NCI-H146 treated with DMSO at 0.1 percent for 48 hours (cell line): ENCODE data around the gene CEP135.
A peak's percentile ranks its signal among the peaks of the same experiment; 100 is the strongest.
"Not testable (repeated sequence)": the region's sequence is repeated elsewhere in the genome, so short reads cannot be mapped to it uniquely, and the experiment has no call there.

Experiments
- DNase-seq: peaks from one replicate; lab custom pipeline; 2025; ENCODE audit not compliant: unreplicated experiment; lab: John Stamatoyannopoulos, UW

Gene CEP135

GRCh38 chr4:55939421-55939820 lies 9.3 kb upstream of the CEP135 start:
- DNase-seq = no peak

GRCh38 chr4:55941881-55942396 lies 6.8 kb upstream of the CEP135 start:
- no peak for DNase-seq

- no peak for DNase-seq
Observed at GRCh38 chr4:55947254-55947882, 1.4 kb upstream of the CEP135 start.

- no peak for DNase-seq
Observed at GRCh38 chr4:55947912-55948725, 626 bp upstream of the CEP135 start.

- peak; percentile 32 for DNase-seq
Observed at GRCh38 chr4:55949482-55949802, 697 bp downstream of the CEP135 start.

GRCh38 chr4:55951191-55951922 lies 2.6 kb downstream of the CEP135 start:
- DNase-seq = no peak

- DNase-seq = no peak
Observed at GRCh38 chr4:55955710-55956109, 7.0 kb downstream of the CEP135 start.

GRCh38 chr4:55959655-55960054 lies 10.9 kb downstream of the CEP135 start:
- no peak for DNase-seq

GRCh38 chr4:55964046-55964445 lies 15.3 kb downstream of the CEP135 start:
- no peak for DNase-seq

GRCh38 chr4:55965585-55965984 lies 16.8 kb downstream of the CEP135 start:
- DNase-seq = no peak

- DNase-seq = not testable (repeated sequence)
Observed at GRCh38 chr4:55966324-55966723, 17.6 kb downstream of the CEP135 start.

GRCh38 chr4:55967376-55967775 lies 18.6 kb downstream of the CEP135 start:
- no peak for DNase-seq

- no peak for DNase-seq
Observed at GRCh38 chr4:55973650-55974049, 24.9 kb downstream of the CEP135 start.

- no peak for DNase-seq
Observed at GRCh38 chr4:55977811-55978210, 29.1 kb downstream of the CEP135 start.

- no peak for DNase-seq
Observed at GRCh38 chr4:55979562-55979961, 30.8 kb downstream of the CEP135 start.

GRCh38 chr4:55980725-55981124 lies 32.0 kb downstream of the CEP135 start:
- no peak for DNase-seq

- DNase-seq = no peak
Observed at GRCh38 chr4:55982976-55983375, 34.2 kb downstream of the CEP135 start.

GRCh38 chr4:55989766-55990165 lies 41.0 kb downstream of the CEP135 start:
- no peak for DNase-seq

GRCh38 chr4:55993994-55994663 lies 45.4 kb downstream of the CEP135 start:
- no peak for DNase-seq

- no peak for DNase-seq
Observed at GRCh38 chr4:55996646-55997045, 47.9 kb downstream of the CEP135 start.

- DNase-seq = no peak
Observed at GRCh38 chr4:56003606-56004005, 54.9 kb downstream of the CEP135 start.
